Thyroid gland (tissue), 4 donors: Measurements from ENCODE around the gene GPRIN3.

ENCODE experiments used
- POLR2A ChIP-seq, 2 donors: fragments of 450-650 bp; IDR thresholded peaks; one replicate each; pipeline ENCODE4 v1.6.1; 2017; ENCODE audit warnings: antibody characterized with exemption in 2 of 2, mild to moderate bottlenecking in 2 of 2, moderate library complexity in 1 of 2
- TF ChIP-seq, protein P1 (sequence below), 6 experiments: fragments of 200-600 bp in 3 of 6; fragments of 450-650 bp in 3 of 6; sonication (generic) in 3 of 6; IDR thresholded peaks; one replicate each; pipeline ENCODE4 v1.5.1; 2016 to 2019; ENCODE audit warnings: antibody characterized with exemption in 6 of 6, mild to moderate bottlenecking in 2 of 6, inconsistent platforms in 1 of 6, moderate library complexity in 1 of 6

DNA sequence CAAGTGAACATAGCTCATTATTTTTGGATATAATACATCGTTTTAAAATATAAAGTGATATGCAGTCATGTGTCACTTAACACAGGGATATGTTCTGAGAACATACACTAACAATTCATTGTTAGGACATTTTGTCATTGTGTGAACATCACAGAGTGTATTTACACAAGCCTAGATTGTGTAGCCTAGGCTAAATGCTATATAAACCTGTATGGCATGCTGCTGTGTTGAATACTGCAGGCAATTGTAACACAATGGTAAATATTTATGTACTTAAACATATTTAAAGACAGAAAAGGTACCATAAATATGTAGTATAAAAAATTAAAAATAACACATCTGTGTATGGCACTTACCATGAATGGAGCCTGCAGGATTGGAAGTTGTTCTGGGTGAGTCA lies 44.9 kb upstream of the GPRIN3 start:
- TF ChIP-seq, protein P1, sequence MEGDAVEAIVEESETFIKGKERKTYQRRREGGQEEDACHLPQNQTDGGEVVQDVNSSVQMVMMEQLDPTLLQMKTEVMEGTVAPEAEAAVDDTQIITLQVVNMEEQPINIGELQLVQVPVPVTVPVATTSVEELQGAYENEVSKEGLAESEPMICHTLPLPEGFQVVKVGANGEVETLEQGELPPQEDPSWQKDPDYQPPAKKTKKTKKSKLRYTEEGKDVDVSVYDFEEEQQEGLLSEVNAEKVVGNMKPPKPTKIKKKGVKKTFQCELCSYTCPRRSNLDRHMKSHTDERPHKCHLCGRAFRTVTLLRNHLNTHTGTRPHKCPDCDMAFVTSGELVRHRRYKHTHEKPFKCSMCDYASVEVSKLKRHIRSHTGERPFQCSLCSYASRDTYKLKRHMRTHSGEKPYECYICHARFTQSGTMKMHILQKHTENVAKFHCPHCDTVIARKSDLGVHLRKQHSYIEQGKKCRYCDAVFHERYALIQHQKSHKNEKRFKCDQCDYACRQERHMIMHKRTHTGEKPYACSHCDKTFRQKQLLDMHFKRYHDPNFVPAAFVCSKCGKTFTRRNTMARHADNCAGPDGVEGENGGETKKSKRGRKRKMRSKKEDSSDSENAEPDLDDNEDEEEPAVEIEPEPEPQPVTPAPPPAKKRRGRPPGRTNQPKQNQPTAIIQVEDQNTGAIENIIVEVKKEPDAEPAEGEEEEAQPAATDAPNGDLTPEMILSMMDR (IDR thresholded peaks at IDR 0.05): no peak
- TF ChIP-seq POLR2A (IDR thresholded peaks at IDR 0.05): no peak
